Left renal pelvis (tissue), 4 donors: Measurements from ENCODE around the gene TMEM185B. TPM values are rescaled to one million over a fixed set of nuclear protein-coding genes. Genes with fewer than 3 reads are reported as not detected.
"Not testable (repeated sequence)": the region's sequence is repeated elsewhere in the genome, so short reads cannot be mapped to it uniquely, and the experiment has no call there.

Source experiments
- DNase-seq, 4 donors: peaks; one replicate each; pipeline ENCODE4 v3.0.0-alpha.2; 2013; ENCODE audit warnings: low read depth in 4 of 4, low spot score in 3 of 4
- polyA plus RNA-seq, 4 donors: library from polyadenylated mRNA; unstranded; fragments of 120-200 nt; gene quantifications; one replicate each; pipeline ENCODE4 v1.2.1, GENCODE V29; 2013; ENCODE audit not compliant: insufficient read length in 4 of 4

TMEM185B gene
- polyA plus RNA-seq, 4 donors = 21.0 to 29.3 (median 24.3) TPM

DNA sequence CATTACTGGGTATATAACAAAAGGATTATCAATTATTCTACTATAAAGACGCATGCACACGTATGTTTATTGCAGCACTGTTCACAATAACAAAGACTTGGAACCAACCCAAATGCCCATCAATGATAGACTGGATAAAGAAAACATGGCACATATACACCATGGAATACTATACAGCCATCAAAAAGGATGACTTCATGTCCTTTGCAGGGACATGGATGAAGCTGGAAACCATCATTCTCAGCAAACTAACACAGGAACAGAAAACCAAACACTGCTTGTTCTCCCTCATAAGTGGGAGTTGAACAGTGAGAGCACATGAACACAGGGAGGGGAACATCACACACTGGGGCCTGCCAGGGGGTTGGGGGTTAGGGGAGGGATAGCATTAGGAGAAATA lies 12.0 kb upstream of the TMEM185B start:
- DNase-seq = not testable (repeated sequence)

GRCh38 chr2:120233292-120233691 lies 10.1 kb upstream of the TMEM185B start:
- no peak for DNase-seq

GRCh38 chr2:120231974-120232635 lies 8.9 kb upstream of the TMEM185B start:
- DNase-seq = no peak

DNA sequence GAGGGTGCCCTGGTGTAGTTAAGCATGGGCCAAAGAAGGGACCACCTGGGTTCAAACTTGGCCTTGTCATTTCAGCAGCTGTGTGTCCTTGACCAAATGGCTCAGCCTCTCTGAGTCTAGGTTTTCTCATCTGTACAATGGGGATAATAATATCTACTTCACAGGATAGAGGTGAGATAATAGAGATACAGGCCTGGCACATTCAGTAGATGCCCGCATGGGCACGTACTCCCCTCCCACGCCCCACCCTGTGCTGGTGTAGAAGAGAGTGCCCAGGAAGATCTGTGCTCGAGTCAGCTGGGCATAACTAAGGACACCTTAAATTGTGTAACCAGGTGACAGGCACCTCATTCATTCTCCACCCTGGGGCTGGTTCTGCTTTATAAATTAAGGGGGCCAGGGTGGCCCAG lies 8.4 kb upstream of the TMEM185B start:
- no peak for DNase-seq

DNA sequence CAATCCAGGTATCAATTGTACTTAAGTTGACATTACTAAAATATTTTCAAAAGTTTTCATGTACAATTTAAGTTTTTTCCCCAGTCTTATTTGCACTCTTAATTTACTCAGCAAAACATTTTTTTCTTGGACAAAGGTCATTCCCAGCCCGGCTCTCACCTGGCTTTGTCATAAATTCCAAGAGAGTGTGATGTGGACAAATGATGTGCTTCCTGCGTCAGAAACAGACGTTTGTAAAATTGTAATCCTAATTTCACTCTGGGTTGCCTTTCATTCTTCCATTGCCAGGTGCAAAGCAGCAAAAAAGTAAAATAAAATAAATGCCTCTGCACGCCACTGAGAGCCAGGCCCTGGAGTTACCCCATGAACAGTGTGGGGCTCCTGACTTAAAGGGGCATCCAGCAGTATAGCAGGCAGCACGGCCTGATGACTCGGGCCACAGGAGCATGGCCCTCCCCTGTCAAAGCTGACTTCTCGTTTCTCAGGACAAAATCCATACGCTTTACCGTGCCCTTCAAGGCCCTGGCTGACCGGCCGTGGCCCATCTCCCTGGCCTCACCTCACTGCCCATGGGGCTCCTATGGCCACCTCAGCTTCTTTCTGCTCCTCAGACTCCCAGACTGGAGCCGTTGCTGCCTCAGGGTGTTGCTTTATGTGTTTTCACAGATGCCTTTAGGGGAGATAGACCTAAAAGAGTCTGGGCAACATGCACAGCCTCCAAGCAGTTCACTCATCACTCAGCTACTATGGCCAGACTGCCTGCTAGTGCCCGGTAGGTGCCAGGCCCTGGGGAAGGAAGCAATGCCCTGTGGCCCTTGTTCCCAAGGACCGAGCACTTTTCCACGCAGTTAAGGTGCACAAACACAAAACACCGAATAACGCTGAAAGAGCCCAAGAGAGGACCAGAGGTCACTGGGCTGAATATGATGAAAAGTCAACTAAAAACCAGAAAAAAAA lies 7.6 kb upstream of the TMEM185B start:
- no peak for DNase-seq

DNA sequence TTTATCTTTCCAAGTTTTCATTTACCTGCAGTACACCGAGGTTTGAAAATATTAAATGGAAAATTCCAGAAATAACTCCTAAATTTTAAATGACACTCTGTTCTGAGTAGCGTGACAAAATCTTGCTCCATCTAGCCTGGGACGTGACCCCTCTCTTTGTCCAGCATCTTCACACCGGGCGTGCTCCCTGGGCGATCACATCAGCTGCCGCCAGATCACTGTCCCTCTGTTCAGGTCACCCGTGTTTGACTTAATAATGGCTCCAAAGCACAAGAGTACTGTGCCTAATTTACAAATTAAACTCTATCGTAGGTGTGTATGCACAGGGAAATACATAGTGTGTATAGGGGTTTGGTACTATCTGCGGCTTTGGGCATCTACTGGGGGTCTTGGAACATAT lies 6.1 kb upstream of the TMEM185B start:
- DNase-seq = no peak

DNA sequence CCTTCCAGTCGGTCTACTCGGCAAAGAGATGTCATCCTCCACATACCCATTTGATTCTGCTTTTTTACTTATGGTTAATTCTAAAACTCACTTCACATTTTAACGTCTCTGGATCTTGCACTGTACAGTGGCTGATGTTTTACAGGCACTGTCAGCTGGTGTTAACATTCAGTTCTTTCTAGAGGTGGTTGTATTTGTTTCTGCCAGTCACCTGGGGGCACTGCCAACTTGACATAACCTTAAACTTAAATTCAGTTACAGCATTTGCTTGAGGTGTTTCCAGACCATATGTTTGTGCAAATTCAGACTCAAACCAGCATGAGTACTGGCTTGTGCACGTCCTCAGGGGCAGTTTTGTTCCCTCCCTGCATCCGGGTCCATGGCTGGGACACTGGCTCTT lies 5.3 kb upstream of the TMEM185B start:
- DNase-seq = no peak

GRCh38 chr2:120227111-120227991 lies 4.2 kb upstream of the TMEM185B start:
- no peak for DNase-seq

DNA sequence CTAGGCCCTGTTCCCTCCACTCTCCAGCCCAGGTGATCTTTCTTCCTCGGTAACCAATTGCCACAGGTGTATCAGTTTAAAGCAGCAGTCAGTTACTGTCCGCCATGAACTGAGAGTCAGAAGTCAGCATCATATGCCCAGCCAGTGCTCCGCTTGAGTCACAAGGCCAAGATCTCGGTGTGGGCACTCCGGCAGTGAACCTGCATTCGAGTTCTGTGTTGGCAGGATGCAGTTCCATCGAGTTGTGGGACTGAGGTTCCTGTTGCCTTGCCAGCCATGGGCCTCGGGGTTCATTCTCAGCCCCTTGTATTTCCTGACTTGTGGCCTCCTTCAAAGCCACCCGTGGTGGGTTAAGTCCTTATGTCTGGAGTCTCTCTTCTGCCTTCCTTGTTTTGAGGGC lies 3.1 kb upstream of the TMEM185B start:
- DNase-seq = no peak

GRCh38 chr2:120225549-120226065 lies 2.4 kb upstream of the TMEM185B start:
- no peak for DNase-seq

DNA sequence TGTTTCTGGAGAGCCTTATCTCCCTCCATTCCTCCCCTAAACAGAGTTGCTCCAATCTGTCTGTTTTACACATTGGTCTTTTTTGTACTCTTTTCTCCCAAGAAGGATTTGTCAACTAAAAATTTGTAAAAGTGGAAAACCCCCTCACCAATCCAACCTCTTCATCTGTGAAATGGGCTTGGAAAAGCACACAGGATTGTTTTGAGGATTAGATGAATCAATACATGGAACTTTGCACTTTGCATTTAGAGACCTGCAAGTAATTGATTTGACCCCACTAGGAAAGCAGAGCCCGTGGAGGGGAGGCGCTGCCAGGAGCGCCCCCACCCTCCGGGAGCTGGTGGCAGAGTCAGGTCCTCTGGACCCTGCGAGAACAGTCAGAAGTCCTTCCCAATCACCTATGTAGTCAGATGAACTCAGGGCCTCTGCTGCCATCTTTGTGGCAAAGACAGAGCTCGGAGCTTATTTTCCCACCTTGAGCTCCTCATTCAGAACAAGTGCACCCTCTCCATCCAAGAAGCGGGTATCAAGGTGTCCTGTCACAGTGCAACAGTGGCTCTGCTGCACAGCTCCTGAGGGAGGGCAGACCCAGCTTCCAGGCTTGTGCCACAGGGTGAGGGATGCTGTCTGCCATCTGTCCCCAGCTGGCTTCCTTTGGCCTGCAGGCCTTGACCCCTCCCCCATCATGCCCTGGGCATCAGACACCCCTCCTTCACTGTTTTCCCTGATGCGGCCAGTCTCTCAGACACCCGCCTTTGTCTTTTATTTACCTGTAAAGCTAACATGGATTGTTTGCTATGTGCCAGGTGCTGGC lies 1.7 kb upstream of the TMEM185B start:
- no peak for DNase-seq

- no peak for DNase-seq
These were observed 1.1 kb upstream of the TMEM185B start for GRCh38 chr2:120224256-120224655.

- no peak for DNase-seq
These were observed 790 bp downstream of the TMEM185B start for GRCh38 chr2:120222186-120223033.

- no peak for DNase-seq
These were observed 1.6 kb downstream of the TMEM185B start for GRCh38 chr2:120221616-120222015.

DNA sequence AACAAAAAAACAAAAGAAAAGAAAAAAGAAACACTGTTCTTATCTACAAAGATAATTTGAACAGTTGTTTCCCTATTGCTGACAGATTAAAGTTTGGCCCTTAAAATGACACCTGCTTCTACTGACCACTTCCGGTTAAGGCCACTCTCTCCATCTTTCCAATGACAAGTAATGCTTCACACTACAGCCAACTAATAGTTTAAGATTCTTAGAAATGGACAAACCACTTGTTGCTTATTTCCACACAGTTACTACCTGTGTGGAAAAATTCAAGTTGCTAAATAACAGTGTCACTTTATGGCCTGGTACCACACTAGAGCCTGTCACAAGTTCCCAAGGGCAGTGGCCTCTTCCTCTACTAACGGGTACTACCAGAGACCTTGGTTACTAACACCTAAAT lies 2.4 kb downstream of the TMEM185B start:
- no peak for DNase-seq

DNA sequence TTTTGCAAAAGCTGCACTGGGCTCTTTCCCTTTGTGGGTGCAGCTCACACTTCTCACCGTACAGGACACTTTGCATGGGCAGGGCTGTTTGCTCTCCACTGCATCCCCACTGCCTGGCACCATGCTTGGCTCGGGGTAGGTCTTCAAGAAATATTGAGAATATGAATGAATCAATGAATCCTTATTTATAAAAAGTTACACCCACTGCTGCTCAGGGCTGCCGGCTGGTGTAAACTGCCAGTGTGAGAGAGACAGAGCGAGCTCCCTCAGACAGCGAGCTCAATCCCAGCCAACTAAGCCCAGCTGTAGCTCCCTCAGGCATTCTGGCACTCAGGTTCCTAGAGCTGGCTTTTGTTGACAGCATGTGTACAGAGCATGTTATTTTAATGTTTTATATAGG lies 3.4 kb downstream of the TMEM185B start:
- no peak for DNase-seq

GRCh38 chr2:120219291-120219690 lies 3.9 kb downstream of the TMEM185B start:
- DNase-seq = no peak

DNA sequence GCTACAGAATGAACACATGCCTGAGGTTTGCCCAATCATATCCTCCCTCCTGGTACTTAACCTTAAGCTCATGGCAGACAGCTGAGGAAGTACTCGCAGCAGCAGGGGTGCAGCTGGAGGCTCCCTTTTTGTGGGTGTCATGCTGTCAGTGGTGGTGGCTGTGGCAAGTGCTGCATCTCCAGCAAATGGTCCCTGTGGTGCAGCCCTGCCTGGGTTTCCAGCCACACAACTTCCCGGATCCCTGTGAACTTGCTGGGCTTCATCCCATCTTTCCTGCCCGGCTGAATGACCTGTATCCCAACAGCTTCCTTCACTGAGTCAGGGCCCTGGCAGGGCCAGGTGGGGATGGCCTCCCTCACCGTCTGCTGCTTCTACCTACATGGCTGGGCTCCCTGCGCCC lies 5.0 kb downstream of the TMEM185B start:
- DNase-seq = no peak

GRCh38 chr2:120210270-120210693 lies 12.9 kb downstream of the TMEM185B start:
- no peak for DNase-seq
